GM19463 (cell line): ENCODE data around the gene MMRN2.
"Not testable (repeated sequence)": the region's sequence is repeated elsewhere in the genome, so short reads cannot be mapped to it uniquely, and the experiment has no call there.

Source experiments
- ATAC-seq: cut with Tn5 transposase; IDR thresholded peaks from one replicate; pipeline ENCODE4 v1.9.1; 2021; ENCODE audit warnings: mild to moderate bottlenecking, moderate library complexity; ENCODE audit not compliant: unreplicated experiment

MMRN2 gene

DNA sequence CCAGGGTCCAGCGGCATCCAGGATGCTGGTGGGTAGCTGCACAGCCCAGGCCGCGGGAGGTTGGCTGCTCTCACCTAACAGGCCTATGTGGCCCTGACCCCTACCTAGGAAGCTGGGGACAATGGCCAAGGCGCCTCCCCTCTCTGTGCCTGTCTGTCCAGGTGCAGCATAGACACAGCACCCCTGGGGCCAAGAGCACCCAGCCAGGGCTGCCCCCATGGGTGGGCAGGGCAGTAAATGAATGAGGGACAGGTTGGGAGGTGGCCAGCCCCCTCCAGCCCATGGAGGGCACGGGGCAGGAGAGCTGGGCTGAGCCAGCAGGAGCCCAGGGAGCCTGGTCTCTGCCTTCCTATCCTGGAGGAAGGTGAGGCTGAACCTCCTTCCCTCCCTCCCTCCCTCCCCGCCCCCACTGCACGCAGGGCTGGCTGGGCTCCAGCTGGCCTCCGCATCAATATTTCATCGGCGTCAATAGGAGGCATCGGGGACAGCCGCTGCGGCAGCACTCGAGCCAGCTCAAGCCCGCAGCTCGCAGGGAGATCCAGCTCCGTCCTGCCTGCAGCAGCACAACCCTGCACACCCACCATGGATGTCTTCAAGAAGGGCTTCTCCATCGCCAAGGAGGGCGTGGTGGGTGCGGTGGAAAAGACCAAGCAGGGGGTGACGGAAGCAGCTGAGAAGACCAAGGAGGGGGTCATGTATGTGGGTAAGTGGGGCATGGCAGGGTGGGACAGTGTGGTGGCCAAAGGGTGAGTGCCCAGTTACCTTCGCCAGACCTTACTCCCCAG, 893 bp upstream of the MMRN2 start, which contains the start of gene SNCG:
TSS of gene SNCG (plus strand) at position 484 of the 785 bp plus-strand sequence. CDS start at position 583, 99 bp downstream.
- ATAC-seq: no peak

DNA sequence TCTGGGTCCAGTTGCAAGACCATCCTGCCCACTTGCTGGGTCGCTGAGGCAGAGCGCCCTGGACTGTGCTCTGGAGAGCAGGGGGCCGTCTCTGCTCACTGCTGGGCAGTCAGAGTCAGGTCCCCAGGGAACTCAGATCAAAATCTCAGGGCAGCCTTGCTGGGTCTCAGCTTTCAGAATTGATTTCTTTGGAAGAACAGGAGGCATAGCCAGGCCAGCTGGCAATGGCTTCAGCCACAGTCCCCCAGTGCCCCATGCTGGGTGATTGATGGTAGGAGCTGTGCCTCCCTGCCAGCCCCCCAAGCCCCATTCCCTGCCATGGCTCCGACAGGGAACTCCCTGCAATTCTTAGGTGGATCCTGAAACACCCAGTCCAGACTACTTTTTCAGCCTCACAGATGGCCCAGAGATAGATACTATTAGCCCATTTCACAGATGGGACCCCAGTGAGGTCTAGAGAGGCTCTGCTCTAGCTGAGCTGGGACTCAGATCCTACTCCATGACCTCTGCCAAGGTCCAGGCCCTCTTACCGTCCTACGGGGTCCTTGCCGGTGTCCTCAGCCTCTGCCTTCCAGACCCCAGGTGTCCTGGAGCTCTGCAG, 467 bp downstream of the MMRN2 start:
- ATAC-seq: no peak

DNA sequence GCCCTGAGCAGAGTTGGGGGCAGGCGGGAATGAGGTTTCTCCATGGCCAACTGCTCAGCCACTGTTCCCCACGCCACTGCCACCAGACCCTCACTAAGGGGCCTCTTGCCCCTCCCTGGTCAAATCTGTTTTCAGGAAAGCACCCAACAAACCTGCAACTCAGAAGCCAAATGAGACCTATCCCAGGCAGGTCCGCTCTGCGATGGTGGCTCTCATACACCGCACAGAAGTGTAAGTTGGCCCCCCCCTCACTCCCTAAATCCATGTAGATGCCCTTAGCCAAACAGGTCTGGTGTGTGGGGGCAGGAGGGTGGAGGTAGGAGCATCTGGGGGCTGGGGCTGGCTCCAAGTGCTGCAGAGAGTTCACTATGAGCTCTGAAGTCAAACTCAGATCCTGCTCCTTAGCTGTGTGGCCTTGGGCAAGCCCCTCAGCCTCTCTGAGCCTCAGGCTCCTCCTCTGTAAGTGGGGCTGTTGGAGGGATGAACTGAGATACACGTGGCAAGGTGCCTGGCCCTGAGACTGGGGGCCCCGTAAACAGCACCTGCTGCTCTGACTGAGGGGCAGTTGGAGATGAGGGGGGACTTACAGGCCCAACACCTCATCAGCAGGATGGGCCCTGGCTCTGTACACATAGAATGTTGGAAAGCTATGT, 1.1 kb downstream of the MMRN2 start:
- no peak for ATAC-seq

DNA sequence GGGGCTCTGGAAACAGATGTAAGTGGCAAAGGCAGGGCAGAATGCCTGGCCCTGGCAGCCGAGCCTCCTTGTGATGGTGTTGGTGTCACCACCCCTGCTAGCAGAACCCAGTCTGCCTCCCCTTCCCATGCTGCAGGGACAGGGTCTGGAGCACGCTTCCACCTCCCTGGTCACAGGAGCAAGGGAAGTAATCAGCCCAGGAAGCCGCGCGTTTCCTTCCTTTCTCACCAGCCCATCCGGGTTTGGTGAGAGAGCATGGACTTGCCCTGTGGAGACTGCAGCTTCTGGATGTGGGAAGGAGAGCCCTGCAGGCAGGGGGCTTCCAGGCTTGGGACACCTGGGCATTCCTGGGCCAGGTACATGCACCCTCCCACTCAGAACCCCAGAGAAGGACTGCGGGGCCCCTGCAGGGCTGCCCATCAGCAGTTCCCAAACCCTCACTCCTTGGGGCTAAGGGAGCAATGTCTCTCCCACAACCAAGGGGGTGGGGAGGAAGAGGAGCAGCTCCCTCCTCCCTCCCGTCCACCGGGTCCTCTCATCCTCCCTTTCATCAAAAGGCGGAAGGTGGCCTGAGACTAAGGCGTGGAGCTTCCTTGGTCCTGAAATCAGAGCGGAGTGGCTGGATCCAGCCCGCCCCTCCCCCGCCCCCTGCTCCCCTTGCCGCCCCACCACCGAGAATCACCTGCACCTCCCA, 1.8 kb downstream of the MMRN2 start:
- no peak for ATAC-seq

DNA sequence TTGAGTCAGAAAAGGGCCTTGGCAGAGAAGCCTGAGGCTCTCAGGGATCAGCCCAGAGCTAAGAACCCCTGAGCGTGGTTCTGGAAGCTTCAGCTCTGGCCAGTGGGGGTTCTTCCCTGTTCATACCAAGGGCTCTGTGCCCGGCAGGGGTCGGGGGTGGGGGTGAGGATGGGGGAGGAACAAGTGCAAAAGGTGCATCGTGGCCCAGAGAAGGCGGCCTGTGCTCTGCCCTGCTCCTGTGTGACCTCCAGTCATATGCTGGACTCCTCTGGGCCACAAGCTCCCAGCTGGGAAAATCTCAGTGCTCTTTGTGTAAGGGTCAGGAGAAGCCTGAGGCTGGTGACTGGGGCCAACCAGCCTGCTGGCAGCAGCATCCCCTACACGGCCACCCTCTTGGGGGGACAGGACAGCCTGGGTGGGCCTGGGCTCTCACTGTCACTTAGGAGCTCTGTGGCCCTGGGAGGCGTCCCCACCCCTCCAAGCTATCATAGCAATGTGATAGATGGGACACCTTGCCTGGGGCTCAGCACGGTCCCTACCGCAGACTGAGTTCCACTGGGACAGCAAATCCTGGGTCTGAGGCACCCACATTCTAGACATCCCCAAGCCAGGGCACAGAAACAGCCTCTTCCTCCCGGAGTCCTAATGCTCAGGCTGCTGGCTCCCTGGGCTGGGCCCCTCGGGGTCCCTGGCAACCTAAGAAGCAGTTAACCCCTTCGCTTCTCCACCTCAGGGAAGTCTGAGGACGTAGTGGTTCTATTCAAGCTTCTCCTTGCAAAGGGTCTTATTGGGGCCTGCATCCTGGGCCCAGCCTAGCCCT, 2.5 kb downstream of the MMRN2 start:
- ATAC-seq: no peak

DNA sequence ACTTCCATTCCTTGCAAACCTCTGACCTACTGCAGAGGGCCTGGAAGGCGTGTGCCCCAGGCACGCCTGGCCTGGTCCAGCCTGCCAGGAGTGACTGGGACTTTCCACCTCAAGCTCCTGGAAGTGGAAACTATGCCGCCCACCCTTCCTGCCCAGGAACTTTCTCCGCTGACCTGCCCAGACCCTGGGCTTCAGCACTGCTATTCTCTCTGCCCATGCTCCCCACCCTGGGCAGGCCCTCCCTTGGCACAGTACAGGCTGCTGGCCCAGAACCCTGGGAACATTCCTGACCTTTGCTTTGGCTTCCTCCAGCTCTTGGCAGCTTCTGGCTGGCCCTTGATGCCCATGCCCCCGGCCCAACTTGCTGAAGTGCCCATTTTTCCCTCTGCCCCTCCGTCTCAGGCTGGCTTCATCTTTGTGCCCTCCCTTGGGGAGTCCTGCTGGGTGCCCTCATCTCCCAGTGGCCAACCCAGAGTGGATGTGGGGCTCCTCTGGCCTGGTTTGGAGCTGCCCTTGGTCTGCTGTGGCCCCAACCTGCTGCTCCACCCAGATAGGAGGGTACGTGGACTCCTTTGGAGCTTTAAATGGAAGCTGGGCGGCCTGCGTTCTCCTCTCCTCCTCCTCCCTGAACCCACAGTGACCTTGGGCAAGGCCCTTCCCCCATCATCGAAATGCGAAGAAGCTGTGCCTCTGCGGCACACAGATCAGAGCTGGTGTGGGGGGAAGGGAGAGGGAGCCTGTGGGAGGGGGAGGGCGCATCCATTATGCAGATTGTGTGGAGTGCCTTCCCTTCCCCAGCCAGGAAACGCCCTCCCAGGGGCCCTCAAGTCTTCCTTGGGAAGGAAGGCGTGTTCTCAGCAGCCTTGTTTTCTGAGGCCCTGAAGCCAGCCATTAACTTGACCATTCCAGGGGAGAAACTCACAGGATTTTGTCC, 3.4 kb downstream of the MMRN2 start:
- ATAC-seq: no peak

DNA sequence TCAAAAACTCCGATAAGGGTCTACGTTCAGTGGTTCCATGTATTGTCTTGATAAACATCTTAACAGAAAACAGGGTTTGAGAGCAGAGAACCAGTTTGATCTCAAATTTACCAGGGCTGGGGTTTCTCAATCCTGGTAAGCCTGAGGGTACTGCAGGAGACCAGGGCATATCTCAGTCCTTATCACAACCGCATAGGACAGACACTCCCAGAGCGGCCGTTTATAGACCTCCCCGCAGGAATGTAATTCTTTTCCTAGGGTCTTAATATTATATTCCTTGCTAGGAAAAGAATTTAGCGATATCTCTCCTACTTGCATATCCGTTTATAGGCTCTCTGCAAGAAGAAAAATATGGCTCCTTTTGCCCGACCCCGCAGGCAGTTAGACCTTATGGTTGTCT, 4.7 kb downstream of the MMRN2 start:
- not testable (repeated sequence) for ATAC-seq

DNA sequence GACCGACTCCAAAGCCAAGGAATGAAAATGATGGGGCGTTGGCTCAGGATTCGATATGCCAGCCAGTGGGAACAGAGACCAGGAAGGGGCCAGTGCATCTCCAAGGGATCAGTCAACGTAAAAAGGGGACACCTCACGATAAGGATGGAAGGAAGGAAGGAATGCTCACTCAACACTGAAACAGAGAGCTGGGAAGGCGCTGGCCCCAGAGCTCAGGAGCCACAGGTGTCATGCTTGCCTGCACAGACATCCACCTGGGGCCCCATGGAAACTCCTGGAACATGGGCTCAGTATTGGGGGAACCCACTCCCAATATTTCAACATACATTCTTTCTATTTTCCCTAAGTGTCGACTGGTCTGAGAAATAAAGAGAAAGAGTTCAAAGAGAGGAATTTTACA, 5.3 kb downstream of the MMRN2 start:
- no peak for ATAC-seq

DNA sequence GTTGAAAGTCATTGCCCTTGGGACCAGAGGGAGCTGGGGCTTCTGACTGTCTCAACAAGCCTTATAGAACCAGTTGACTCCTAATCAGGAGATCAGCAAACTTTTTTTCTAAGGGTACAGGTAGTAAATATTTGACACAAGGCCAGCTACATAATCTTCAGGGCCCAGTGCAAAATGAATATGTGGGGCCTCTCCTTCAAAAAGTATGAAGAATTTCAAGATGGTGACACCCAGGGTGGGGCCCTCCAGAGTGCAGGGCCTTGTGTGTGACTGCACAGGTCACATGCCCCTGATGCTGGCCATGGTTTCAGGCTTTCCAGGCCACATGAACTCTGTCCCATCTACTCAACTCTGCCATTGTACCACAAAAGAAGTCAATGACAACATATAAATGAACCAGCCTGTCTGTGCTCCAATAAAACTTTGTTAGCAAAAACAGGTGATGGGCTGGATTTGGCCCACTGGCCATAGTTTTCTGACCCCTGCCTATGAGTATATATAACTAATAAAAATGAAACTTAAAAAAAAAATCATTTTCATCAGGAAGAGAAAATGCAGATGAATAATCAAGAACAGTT, 6.1 kb downstream of the MMRN2 start:
- ATAC-seq: no peak

DNA sequence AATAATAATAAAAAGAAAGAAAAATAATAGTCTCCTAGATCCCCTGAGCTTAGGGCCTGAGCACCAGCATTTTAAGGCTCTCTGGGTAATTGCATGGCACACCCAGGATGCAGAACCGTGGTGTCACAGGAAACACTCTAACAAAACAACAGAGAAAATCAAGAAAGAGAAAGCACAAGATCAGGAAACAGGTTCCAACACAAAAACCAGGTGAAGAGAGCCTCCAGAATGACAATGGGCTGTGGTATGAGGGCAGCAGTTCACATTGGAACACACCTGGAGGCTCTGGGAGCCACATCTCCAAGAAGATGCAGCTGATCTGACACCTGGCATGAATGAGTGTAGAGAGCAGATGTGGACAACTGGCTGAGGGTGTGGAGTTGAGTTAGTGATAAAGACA, 7.1 kb downstream of the MMRN2 start:
- no peak for ATAC-seq

DNA sequence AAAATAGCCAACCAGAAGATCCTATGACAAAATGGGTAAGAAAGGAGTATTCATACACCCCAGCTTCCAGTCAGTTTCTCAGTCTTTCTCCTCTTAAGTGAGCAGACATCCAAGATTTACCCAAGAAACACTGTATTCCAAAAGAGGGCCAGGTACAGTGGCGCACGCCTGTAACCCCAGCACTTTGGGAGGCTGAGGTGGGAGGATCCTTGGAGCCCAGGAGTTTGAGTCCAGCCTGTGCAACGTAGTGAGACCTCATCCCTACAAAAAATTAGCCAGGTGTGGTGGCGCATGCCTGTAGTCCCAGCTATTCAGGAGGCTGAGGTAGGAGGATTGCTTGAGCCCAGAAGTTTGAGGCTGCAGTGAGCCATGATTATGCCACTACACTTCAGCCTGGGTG, 9.6 kb downstream of the MMRN2 start:
- ATAC-seq: not testable (repeated sequence)

DNA sequence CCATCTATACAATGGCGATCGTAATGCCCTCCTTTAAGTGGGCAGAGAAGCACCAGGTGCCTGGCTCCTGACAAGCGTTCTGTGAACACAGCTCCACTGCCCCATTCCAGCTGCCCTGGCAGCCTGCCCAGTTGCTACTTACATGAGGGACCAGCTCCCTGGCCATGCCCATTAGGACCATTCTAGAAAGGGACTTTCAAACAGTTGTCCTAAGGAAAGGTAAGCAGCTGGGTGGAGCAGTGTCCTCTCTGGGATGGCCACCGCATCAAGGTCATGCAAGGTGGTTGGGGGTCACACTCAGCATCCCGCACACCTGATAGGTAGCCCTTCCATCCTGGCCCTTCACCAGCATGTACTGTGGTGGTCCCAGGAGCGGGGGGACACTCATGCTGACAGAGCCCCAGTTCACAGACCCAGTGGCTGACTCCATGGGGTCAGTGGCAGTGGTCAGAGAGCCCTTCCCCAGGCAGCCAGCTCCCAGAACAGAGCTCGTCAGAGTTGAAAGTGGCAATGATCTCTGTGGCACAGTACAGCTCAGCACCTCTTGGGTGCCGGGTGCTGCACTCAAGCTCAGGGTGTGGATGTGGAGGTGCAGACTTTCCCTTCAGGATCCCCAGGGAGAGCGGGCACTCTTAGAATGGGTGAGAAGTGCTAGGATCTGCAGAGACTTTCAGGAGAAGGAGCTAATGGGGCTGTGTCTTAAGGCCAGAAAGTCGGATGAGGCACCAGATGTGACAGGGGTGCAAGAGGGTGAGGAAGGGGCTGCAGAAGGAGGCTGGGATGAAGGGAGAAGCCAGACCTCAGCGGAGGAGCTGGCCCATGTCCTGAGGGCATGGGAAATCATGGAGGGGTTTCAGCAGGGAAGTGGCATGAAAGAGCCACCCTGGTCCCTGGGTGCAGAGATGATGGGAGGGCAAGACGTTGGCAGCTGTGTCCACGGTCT, 10.9 kb downstream of the MMRN2 start:
- ATAC-seq: no peak

DNA sequence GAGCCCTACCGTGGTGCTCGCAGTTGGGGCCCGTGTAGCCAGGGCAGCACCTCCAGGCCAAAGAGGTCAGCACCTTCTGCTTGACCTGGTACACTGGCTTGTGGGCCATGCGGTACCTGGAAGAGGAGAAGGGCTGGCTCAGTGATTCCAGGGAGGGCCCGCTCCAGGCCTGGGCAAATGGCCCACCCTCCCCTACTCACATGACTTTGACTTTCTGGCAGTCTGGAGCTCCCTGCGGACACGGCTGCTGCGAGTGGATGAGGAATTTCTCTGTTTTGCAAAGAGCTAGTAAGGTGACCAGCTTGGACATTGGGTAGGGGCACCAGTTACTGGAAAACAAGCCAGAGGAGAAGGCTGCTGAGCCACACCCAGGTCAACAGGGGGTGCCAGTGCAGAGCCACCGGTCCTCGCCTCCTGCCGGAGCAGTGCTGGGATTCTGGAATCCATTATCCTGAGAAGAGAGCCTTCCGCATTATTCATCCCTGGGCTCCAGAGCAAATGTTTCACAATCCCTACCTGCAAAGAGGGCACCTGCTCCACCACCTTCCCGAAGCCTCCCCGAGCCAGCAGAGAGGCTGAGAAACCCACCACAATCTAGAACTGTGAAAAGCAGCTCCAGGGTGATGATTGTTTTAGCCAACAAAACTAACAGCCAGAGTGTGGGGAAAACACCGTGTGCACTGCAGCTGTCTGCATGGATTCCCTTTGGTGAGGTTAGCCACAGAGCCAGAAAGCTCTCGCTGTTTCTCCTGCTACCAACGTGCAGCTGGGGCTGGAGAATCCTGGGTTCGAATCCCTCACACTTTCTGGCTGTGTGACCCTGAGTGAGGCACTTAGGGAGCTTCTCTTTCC, 11.8 kb downstream of the MMRN2 start:
- no peak for ATAC-seq

DNA sequence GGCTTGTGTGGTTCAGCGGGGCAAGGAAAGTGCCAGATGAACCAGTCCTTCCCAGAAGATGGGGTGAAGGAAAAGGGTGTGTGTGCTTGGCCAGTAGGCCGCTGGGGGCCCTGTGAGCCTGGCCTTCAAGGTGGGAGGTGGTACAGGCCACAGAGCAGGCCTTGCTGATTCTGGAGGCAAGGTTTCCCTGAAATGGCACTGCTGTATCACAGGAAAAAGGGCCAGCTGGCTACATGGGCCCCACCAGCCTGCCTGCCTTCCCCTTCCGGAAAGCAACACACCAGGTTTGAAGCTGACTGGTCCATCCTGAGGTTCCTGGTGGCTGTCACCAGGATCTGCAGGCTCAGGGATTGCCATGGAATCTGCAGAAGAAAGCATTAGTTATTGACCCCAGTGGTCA, 12.5 kb downstream of the MMRN2 start:
- no peak for ATAC-seq

DNA sequence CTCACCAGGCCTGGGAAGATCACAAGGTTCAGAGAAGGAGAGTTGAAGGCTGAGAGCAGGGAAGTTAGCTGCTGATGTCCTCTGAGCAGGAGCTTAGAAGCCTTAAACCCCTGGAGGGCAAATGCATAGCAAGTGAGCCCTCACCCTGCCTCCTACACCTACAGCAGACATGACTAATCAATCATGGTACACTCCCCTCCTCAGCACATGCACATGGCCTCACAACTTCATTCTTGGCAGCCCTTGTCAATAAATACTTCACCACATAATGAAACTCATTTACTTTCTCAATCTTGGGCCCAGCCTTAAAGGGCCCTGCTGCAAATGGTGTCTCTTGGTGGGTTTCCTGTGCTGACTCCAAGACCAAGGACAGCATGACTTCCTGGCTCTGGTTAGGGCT, 12.9 kb downstream of the MMRN2 start:
- no peak for ATAC-seq

DNA sequence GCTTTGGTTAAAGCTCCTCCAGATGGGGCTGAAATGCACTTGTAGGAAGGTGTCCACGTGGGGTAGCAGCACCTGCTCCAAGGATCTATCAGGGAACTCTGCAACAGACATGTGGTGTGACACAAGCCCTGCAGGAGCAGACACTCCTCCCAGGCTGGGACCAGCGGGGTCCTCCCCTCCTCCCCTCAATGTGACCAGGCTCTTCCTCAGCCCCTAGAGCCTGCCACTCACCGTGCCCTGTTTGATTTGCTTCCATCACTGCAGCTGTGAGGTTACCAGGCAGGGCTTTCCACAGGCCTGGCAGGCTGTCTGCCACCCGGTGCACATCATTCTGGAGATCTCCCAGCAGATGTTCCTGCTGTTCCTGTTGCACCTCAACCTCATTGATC, 13.4 kb downstream of the MMRN2 start:
- ATAC-seq: no peak

DNA sequence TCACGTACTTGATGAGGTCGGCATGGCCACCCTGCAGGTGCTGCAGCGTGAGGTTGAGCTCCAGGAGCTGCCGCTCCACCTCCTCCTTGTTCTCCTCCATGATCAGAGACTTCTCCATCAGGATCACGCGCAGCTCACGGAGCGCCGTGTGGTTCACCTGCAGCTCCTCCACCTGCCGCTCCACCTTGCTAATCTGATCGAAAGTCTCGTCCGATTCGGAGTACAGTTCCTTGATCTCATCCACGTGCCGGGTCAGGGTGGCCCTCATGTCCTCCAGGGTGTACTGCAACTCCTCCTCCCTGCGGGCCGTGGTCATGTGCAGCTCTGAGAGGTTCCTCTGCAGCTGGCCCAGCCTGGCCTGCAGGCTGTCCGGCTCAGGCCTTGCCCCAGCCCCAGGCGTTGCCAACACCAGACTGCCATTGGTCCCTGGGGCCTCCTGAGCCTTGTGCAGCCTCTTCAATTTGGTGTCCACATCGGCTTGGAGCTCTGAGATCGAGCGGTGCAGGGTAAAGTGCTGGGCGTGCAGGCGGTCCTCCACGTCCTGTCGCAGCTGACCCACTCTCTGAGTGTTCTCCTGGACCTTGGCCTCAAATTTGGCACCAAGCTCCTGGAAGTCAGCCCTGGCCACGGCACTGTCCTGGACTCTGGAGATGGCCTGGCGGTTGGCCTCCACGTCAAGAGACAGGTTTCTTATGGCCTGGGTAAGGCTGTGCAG, 13.9 kb downstream of the MMRN2 start:
- ATAC-seq: no peak
